Measurements from ENCODE around the gene KANSL3. TPM values are rescaled to one million over a fixed set of nuclear protein-coding genes. Genes with fewer than 3 reads are reported as not detected.

Gene KANSL3
- total and polyA plus RNA-seq, 2 donors (not counting 1 experiment from before 2014, with no cell fraction given) = 22.2 to 56.9 TPM

DNA sequence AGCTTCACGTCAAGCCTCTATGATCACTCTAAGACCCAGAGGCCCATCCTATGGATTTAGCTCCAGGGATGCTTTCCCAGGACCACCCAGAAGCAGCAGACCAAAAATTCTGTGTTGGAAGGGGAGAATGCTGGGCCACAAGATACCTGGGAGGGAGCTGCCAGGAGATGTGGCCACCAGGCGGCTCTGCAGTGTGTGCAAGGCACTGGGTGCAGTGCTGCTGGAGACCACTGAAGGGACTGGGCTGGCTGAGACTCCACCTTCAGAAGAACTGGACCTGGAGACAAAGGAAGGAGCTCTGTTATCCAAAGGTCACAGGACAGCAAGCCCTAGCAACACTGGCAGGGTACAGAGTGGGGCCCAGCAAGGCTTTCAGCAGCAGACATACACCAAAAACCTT is 34.0 kb downstream of the KANSL3 start:
- POLR2A ChIA-PET = no interaction called here
- H3K27me3 ChIP-seq (replicated peaks in 1 of 4; ENCODE audit: control extremely low read depth in 1 of 4, control insufficient read depth in 3 of 4, insufficient read depth in 4 of 4, low read length in 3 of 4) = no peaks in the 10 kb centered on the region

GRCh38 chr2:96602330-96602823 is 35.7 kb downstream of the KANSL3 start:
- intact Hi-C loops (cut with micrococcal nuclease) = no loop called here
- H3K4me3 ChIP-seq (ENCODE audit: control extremely low read depth in 1 of 5, extremely low read depth in 1 of 5, insufficient read depth in 1 of 5, low read depth in 2 of 5, low read length in 4 of 5) = no peak overlapping the region
- no peaks in the 10 kb centered on the region for H3K27me3 ChIP-seq (replicated peaks in 1 of 4; ENCODE audit: control extremely low read depth in 1 of 4, control insufficient read depth in 3 of 4, insufficient read depth in 4 of 4, low read length in 3 of 4)
- H3K4me1 Mint-ChIP-seq = no peaks in the 10 kb centered on the region
- H3K9me3 ChIP-seq (ENCODE audit: control extremely low read depth in 1 of 3, control insufficient read depth in 2 of 3, insufficient read depth in 1 of 3, low read length in 2 of 3) = no peaks in the 10 kb centered on the region
- no peaks in the 10 kb centered on the region for H3K27me3 Mint-ChIP-seq
- ATAC-seq (ENCODE audit: low read depth) (no peak), DNase-seq (peak; percentile 24)
- H3K27ac ChIP-seq (ENCODE audit: low read length in 2 of 2) = no peak overlapping the region
- ChIA-PET POLR2A (interaction anchor here (0.8 kb wide), 1 partner anchor 10 kb away, joined by 8 read pairs; no protein-coding TSS in a partner anchor), CTCF (interaction anchor here (0.7 to 1.1 kb wide), 2 partner anchors 255 to 510 kb away, joined by 3 to 4 read pairs; partner anchors contain the start of genes ANKRD36 and ANKRD39)
- H3K27ac Mint-ChIP-seq = no peak overlapping the region
- no peaks in the 10 kb centered on the region for H3K79me2 ChIP-seq (ENCODE audit: control insufficient read depth, insufficient read depth, low read length)
- H2AFZ ChIP-seq (ENCODE audit: insufficient read depth, low read depth, low read length, poor library complexity, severe bottlenecking) = no peak overlapping the region
- no peak overlapping the region for H3K4me2 ChIP-seq (replicated peaks; ENCODE audit: low read depth, low read length, poor library complexity, severe bottlenecking)
- no peaks in the 10 kb centered on the region for H3K9me3 Mint-ChIP-seq (ENCODE audit: insufficient read depth)
- no peak overlapping the region for H3K9ac ChIP-seq (ENCODE audit: low read length)
- peaks cover 4 to 80% of the 10 kb centered on the region in 2 experiments for H3K36me3 ChIP-seq (replicated peaks in 1 of 2; ENCODE audit: control extremely low read depth in 1 of 2, control insufficient read depth in 1 of 2, extremely low read depth in 1 of 2, insufficient read depth in 2 of 2, low read length in 1 of 2)
- TF ChIP-seq, protein P1, sequence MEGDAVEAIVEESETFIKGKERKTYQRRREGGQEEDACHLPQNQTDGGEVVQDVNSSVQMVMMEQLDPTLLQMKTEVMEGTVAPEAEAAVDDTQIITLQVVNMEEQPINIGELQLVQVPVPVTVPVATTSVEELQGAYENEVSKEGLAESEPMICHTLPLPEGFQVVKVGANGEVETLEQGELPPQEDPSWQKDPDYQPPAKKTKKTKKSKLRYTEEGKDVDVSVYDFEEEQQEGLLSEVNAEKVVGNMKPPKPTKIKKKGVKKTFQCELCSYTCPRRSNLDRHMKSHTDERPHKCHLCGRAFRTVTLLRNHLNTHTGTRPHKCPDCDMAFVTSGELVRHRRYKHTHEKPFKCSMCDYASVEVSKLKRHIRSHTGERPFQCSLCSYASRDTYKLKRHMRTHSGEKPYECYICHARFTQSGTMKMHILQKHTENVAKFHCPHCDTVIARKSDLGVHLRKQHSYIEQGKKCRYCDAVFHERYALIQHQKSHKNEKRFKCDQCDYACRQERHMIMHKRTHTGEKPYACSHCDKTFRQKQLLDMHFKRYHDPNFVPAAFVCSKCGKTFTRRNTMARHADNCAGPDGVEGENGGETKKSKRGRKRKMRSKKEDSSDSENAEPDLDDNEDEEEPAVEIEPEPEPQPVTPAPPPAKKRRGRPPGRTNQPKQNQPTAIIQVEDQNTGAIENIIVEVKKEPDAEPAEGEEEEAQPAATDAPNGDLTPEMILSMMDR (IDR thresholded peaks at IDR 0.05) = no peak
- TF ChIP-seq EZH2 (IDR thresholded peaks at IDR 0.05; ENCODE audit: borderline replicate concordance, insufficient read depth, low read depth, low read length, poor library complexity, severe bottlenecking) = no peak
- no peak overlapping the region for H3K4me3 Mint-ChIP-seq
- no CpG with 5 or more reads among the region's 2 CpGs for WGBS (ENCODE audit: insufficient coverage)
- H3K4me1 ChIP-seq (ENCODE audit: control insufficient read depth in 2 of 2, insufficient read depth in 2 of 2, low read length in 2 of 2) = no peaks in the 10 kb centered on the region
- H4K20me1 ChIP-seq (ENCODE audit: control insufficient read depth, insufficient read depth, low read length, poor library complexity, severe bottlenecking) = no peaks in the 10 kb centered on the region

More for the DNA sequence above, 34.0 kb downstream of the KANSL3 start:
- 100% methylated on average over 1 of the region's 2 CpGs for WGBS (ENCODE audit: insufficient coverage)
- no peaks in the 10 kb centered on the region for H3K4me1 Mint-ChIP-seq
- ATAC-seq (ENCODE audit: low read depth) = no peak
- no peaks in the 10 kb centered on the region for H3K9me3 Mint-ChIP-seq (ENCODE audit: insufficient read depth)
- peaks cover 4 to 90% of the 10 kb centered on the region in 2 experiments for H3K36me3 ChIP-seq (replicated peaks in 1 of 2; ENCODE audit: control extremely low read depth in 1 of 2, control insufficient read depth in 1 of 2, extremely low read depth in 1 of 2, insufficient read depth in 2 of 2, low read length in 1 of 2)
- no peak overlapping the region for H3K4me3 ChIP-seq (ENCODE audit: control extremely low read depth in 1 of 5, extremely low read depth in 1 of 5, insufficient read depth in 1 of 5, low read depth in 2 of 5, low read length in 4 of 5)
- H3K4me1 ChIP-seq (ENCODE audit: control insufficient read depth in 2 of 2, insufficient read depth in 2 of 2, low read length in 2 of 2) = no peaks in the 10 kb centered on the region
- no peak overlapping the region for H3K27ac Mint-ChIP-seq
- CTCF ChIA-PET = interaction anchor here (0.6 to 1.5 kb wide), 3 partner anchors 10 to 196 kb away, joined by 3 to 5 read pairs (median 5); no protein-coding TSS in a partner anchor
- no peak overlapping the region for H3K27ac ChIP-seq (ENCODE audit: low read length in 2 of 2)
- H3K9me3 ChIP-seq (ENCODE audit: control extremely low read depth in 1 of 3, control insufficient read depth in 2 of 3, insufficient read depth in 1 of 3, low read length in 2 of 3) = no peaks in the 10 kb centered on the region
- H3K27me3 Mint-ChIP-seq = no peaks in the 10 kb centered on the region
- no peak for DNase-seq
- no peaks in the 10 kb centered on the region for H4K20me1 ChIP-seq (ENCODE audit: control insufficient read depth, insufficient read depth, low read length, poor library complexity, severe bottlenecking)
- TF ChIP-seq, protein P1 (IDR thresholded peaks at IDR 0.05) = no peak
- no peak for TF ChIP-seq EZH2 (IDR thresholded peaks at IDR 0.05; ENCODE audit: borderline replicate concordance, insufficient read depth, low read depth, low read length, poor library complexity, severe bottlenecking)
- H3K9ac ChIP-seq (ENCODE audit: low read length) = no peak overlapping the region
- no peak overlapping the region for H3K4me2 ChIP-seq (replicated peaks; ENCODE audit: low read depth, low read length, poor library complexity, severe bottlenecking)
- intact Hi-C loops (cut with micrococcal nuclease) = no loop called here
- no peak overlapping the region for H2AFZ ChIP-seq (ENCODE audit: insufficient read depth, low read depth, low read length, poor library complexity, severe bottlenecking)
- no peak overlapping the region for H3K4me3 Mint-ChIP-seq
- no peaks in the 10 kb centered on the region for H3K79me2 ChIP-seq (ENCODE audit: control insufficient read depth, insufficient read depth, low read length)
